Loucy (cell line): ENCODE data around the gene RSPRY1.

Source experiments
- H2AFZ ChIP-seq: fragments of 200-600 bp; sonication (generic); 2 replicates; pipeline ENCODE4 v1.6.0; 2016; ENCODE audit warnings: antibody characterized with exemption, mild to moderate bottlenecking, low read length, moderate library complexity
- H3F3A ChIP-seq: fragments of 200-600 bp; 2 replicates; pipeline ENCODE4 v1.6.0; 2016; ENCODE audit warnings: antibody characterized with exemption, low read depth, mild to moderate bottlenecking
- H3K27me3 ChIP-seq: fragments of 200-600 bp; sonication (generic); 2 replicates; pipeline ENCODE4 v1.6.1; 2014; ENCODE audit warnings: low read length, mild to moderate bottlenecking; ENCODE audit not compliant: insufficient read depth, poor library complexity, severe bottlenecking
- H3K36me3 ChIP-seq: fragments of 200-600 bp; sonication (generic); 2 replicates; pipeline ENCODE4 v1.6.1; 2016; ENCODE audit warnings: low read length; ENCODE audit not compliant: insufficient read depth
- H3K4me1 ChIP-seq: fragments of 200-600 bp; sonication (generic); 2 replicates; pipeline ENCODE4 v1.5.1; 2014; ENCODE audit warnings: low read length, mild to moderate bottlenecking; ENCODE audit not compliant: insufficient read depth, poor library complexity, severe bottlenecking
- H3K4me2 ChIP-seq: fragments of 200-600 bp; sonication (generic); 2 replicates; pipeline ENCODE4 v1.6.0; 2014; ENCODE audit warnings: antibody characterized with exemption, low read length, low read depth, mild to moderate bottlenecking; ENCODE audit not compliant: poor library complexity, severe bottlenecking
- H3K4me3 ChIP-seq: fragments of 200-600 bp; sonication (generic); 2 replicates; pipeline ENCODE4 v1.5.1; 2014; ENCODE audit warnings: low read length, mild to moderate bottlenecking, mixed read lengths; ENCODE audit not compliant: poor library complexity, severe bottlenecking
- H3K79me2 ChIP-seq: fragments of 200-600 bp; sonication (generic); 2 replicates; pipeline ENCODE4 v1.6.1; 2014; ENCODE audit warnings: low read length; ENCODE audit not compliant: insufficient read depth
- H3K9ac ChIP-seq: fragments of 200-600 bp; sonication (generic); 2 replicates; pipeline ENCODE4 v1.6.0; 2014; ENCODE audit warnings: mild to moderate bottlenecking, low read depth, low read length, moderate library complexity; ENCODE audit not compliant: poor library complexity, severe bottlenecking
- H3K9me2 ChIP-seq: fragments of 200-600 bp; sonication (generic); replicated peaks from 2 replicates; pipeline ENCODE4 v1.6.1; 2016; ENCODE audit warnings: low read depth, low read length, mixed read lengths
- H3K9me3 ChIP-seq: fragments of 200-600 bp; sonication (generic); 2 replicates; pipeline ENCODE4 v1.6.1; 2014; ENCODE audit warnings: mild to moderate bottlenecking, antibody characterized with exemption, low read length, low read depth; ENCODE audit not compliant: insufficient read depth
- H4K20me1 ChIP-seq: fragments of 200-600 bp; sonication (generic); 2 replicates; pipeline ENCODE4 v1.6.0; 2014; ENCODE audit warnings: antibody characterized with exemption, low read length, mild to moderate bottlenecking; ENCODE audit not compliant: insufficient read depth, poor library complexity, severe bottlenecking
- EZH2phosphoT487 ChIP-seq: fragments of 200-600 bp; IDR thresholded peaks from 2 replicates; pipeline ENCODE4 v1.6.1; 2018; ENCODE audit warnings: antibody characterized with exemption, mild to moderate bottlenecking, moderate library complexity, borderline replicate concordance
- TF ChIP-seq, protein P1 (sequence below): fragments of 200-600 bp; sonication (generic); conservative IDR thresholded peaks from 2 replicates; pipeline ENCODE4 v1.5.1; 2014; ENCODE audit warnings: mild to moderate bottlenecking, antibody characterized with exemption, low read length

RSPRY1 gene

DNA sequence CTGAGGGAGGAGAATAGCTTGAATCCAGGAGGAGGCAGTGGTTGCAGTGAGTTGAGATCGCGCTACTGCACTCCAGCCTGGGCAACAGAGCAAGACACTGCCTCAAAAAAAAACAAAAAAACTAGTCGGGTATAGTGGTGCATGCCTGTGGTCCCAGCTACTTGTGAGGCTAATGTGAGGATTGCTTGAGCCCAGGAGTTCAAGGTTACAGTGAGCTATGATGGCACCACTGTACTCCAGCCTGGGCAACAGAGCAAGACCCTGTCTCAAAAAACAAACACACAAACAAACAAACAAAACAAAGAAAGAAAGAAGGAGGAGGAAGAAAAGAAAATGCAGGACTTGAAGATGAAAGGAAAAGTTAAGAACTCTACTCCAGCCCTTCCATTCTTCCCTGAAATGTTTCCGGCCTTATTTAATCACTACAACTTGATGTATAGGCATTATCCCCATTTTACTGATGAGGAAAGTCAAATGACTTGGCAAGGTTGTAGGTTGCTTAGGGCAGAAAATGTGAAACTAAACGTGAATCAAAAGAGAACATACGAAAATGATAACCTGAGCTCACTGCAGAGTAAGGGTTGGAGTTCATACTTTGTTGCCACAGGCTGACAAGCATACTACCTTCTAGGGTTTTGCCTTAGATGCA lies 30.3 kb upstream of the RSPRY1 start:
- no peak for TF ChIP-seq EZH2phosphoT487
- TF ChIP-seq, protein P1, sequence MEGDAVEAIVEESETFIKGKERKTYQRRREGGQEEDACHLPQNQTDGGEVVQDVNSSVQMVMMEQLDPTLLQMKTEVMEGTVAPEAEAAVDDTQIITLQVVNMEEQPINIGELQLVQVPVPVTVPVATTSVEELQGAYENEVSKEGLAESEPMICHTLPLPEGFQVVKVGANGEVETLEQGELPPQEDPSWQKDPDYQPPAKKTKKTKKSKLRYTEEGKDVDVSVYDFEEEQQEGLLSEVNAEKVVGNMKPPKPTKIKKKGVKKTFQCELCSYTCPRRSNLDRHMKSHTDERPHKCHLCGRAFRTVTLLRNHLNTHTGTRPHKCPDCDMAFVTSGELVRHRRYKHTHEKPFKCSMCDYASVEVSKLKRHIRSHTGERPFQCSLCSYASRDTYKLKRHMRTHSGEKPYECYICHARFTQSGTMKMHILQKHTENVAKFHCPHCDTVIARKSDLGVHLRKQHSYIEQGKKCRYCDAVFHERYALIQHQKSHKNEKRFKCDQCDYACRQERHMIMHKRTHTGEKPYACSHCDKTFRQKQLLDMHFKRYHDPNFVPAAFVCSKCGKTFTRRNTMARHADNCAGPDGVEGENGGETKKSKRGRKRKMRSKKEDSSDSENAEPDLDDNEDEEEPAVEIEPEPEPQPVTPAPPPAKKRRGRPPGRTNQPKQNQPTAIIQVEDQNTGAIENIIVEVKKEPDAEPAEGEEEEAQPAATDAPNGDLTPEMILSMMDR, result no peak
- Histone ChIP-seq H3K27me3 (no peaks in the 10 kb centered on the region), H3K9ac (no peak overlapping the region), H3K4me2 (no peak overlapping the region), H4K20me1 (no peaks in the 10 kb centered on the region), H3K9me3 (no peaks in the 10 kb centered on the region), H3K9me2 (no peaks in the 10 kb centered on the region), H2AFZ (no peak overlapping the region), H3K36me3 (peaks cover 51% of the 10 kb centered on the region), H3K4me1 (peaks cover 50% of the 10 kb centered on the region), H3K79me2 (peaks cover 9% of the 10 kb centered on the region; the same call in 1 of the 2 replicates), H3K4me3 (no peak overlapping the region), H3F3A (no peaks in the 10 kb centered on the region)

DNA sequence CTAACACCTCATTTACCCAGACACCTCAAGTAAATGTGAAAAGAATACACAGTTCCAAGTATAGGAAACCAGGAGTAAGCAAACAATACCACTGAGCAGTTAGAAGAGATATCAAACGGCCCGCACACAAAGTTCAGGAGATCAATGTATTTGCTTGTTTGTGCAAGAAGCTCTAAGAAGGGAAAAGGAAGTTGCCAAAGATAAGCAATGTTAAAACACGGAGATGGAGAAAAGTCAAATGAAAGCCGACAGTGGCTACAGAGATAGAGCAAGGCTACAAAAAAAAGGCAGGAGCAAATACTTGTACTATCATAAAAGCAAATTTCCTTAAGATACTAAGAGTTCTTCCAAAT lies 29.8 kb upstream of the RSPRY1 start:
- no peaks in the 10 kb centered on the region for H3K27me3 ChIP-seq
- H3K4me2 ChIP-seq, result no peak overlapping the region
- H3K9me2 ChIP-seq, result no peaks in the 10 kb centered on the region
- H3K4me3 ChIP-seq, result no peak overlapping the region
- peaks cover 9% of the 10 kb centered on the region; the same call in 1 of the 2 replicates for H3K79me2 ChIP-seq
- peaks cover 51% of the 10 kb centered on the region for H3K36me3 ChIP-seq
- no peak for TF ChIP-seq EZH2phosphoT487
- no peaks in the 10 kb centered on the region for H4K20me1 ChIP-seq
- H3K9ac ChIP-seq, result no peak overlapping the region
- no peaks in the 10 kb centered on the region for H3K9me3 ChIP-seq
- H2AFZ ChIP-seq, result no peak overlapping the region
- peaks cover 48% of the 10 kb centered on the region for H3K4me1 ChIP-seq
- H3F3A ChIP-seq, result no peaks in the 10 kb centered on the region

DNA sequence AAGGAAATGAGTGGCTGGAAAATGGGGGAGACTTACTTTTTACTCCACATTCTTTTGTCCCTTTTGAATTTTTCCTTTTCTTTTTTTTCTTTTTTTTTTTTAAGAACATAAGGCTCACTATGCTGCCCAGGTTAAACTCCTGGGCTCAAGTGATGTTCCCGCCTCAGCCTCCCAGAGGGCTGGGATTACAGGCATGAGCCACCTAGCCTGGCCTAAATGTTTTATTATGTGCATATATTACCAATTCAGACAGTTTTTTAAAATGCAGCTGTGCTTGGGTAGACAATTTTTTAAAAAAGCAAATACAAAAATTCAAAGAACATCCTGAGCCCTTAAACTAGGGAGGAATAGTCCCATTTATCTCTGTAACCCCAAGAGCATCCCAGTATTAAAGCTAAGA lies 28.6 kb upstream of the RSPRY1 start:
- Histone ChIP-seq H3K36me3 (peaks cover 51% of the 10 kb centered on the region), H4K20me1 (no peaks in the 10 kb centered on the region), H3K4me2 (no peak overlapping the region), H2AFZ (no peak overlapping the region), H3K9me2 (no peaks in the 10 kb centered on the region), H3K9ac (no peak overlapping the region), H3K9me3 (no peaks in the 10 kb centered on the region), H3K4me3 (no peak overlapping the region), H3K27me3 (no peaks in the 10 kb centered on the region), H3F3A (no peaks in the 10 kb centered on the region), H3K4me1 (peaks cover 36% of the 10 kb centered on the region), H3K79me2 (peaks cover 9% of the 10 kb centered on the region; the same call in 1 of the 2 replicates)
- no peak for TF ChIP-seq EZH2phosphoT487
- TF ChIP-seq, protein P1, result no peak

DNA sequence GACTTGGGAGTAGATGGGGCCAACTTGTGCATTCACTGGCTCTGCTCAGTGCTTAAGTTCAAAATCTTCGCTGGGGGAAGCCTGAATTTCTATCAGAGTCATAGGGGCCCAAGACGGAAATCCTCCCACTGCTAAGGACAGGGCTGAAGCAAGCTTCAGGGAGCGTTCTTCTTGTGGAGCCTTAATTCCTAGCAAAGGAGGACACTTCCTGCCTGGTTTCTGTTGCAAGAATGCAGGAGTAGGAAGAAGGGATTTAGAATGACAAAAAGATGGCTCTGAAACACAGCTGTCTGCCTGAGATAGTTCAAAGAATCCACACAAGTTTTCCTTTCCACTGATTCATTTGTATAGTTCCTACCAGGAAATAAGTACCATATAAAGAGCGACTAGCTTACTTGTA lies 26.7 kb upstream of the RSPRY1 start:
- no peaks in the 10 kb centered on the region for H3F3A ChIP-seq
- TF ChIP-seq EZH2phosphoT487, result no peak
- TF ChIP-seq, protein P1, result no peak
- peaks cover 9% of the 10 kb centered on the region; the same call in 1 of the 2 replicates for H3K79me2 ChIP-seq
- H3K4me2 ChIP-seq, result no peak overlapping the region
- no peaks in the 10 kb centered on the region for H3K9me3 ChIP-seq
- H3K9me2 ChIP-seq, result no peaks in the 10 kb centered on the region
- peak overlapping the region; percentile 41 for H3K9ac ChIP-seq
- H3K4me3 ChIP-seq, result no peak overlapping the region
- H4K20me1 ChIP-seq, result no peaks in the 10 kb centered on the region
- H3K4me1 ChIP-seq, result peaks cover 27% of the 10 kb centered on the region
- peaks cover 47% of the 10 kb centered on the region for H3K36me3 ChIP-seq
- no peaks in the 10 kb centered on the region for H3K27me3 ChIP-seq
- no peak overlapping the region for H2AFZ ChIP-seq
